ENCODE measurements around the gene DSG3.

DNA sequence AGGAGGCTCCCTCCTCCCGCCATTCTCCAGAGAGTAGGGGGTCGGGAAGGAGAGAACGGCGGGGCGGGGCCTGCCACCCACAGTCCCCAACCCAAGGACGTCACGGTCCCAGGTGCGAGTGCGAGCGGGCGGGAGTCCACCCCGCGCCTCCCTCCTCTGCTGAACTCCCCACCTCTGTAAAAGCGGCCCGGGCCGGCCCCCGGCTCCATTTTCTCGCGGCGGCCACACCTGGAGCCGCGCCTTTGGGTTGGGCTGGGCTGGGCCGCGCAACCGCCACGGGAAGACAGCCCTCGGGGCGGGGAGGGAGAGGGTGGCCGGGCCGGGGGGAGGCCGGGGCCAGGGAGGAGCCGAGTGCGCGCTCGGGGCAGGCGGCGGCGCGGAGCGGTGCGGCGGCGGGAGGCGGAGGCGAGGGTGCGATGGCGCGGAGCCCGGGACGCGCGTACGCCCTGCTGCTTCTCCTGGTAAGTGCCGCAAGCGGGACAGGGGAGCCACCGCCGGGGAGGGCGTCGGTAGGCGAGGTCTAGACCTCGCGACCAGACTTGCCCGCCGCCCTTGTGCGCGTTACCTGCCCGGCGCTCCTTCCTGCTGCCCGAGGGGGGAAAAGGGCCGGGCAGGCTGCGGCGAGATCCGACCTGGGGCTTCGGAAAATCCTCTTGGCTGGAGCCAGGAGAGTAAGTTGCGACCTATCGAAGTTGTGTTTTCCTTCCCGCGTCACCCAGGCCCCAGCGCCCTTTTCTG is 50.5 kb downstream of the DSG3 start, which contains the start of gene DSG2:
- TF ChIP-seq EP300 (IDR thresholded peaks at IDR 0.05) (no peak), POLR2A (IDR thresholded peaks at IDR 0.05) (peak in 1 of 2 donors; percentile 15), POLR2AphosphoS5 (IDR thresholded peaks at IDR 0.05) (no peak)

All from sigmoid colon (tissue), 4 donors.